ENCODE data around the gene SNX22.

Gene SNX22

GRCh38 chr15:64205202-64205601 lies 53.7 kb downstream of the SNX22 start:
- no peaks in the 10 kb centered on the region for H3K27me3 ChIP-seq (ENCODE audit: control insufficient read depth, insufficient read depth, low read length, poor library complexity, severe bottlenecking)
- no peak overlapping the region for H3K4me3 ChIP-seq (ENCODE audit: insufficient read depth, low read depth, low read length)
- H3K9me3 ChIP-seq (ENCODE audit: control insufficient read depth, low read length): no peaks in the 10 kb centered on the region
- no peaks in the 10 kb centered on the region for H3K4me1 ChIP-seq (ENCODE audit: control insufficient read depth, insufficient read depth, low read length)
- H3K27ac ChIP-seq (ENCODE audit: insufficient read depth, low read depth, low read length, poor library complexity, severe bottlenecking): no peak overlapping the region
- no peaks in the 10 kb centered on the region for H3K36me3 ChIP-seq (ENCODE audit: control insufficient read depth, insufficient read depth, low read length)

Measured in ectodermal cell (in vitro differentiated cells).